ENCODE measurements around the gene MAST4.

DNA sequence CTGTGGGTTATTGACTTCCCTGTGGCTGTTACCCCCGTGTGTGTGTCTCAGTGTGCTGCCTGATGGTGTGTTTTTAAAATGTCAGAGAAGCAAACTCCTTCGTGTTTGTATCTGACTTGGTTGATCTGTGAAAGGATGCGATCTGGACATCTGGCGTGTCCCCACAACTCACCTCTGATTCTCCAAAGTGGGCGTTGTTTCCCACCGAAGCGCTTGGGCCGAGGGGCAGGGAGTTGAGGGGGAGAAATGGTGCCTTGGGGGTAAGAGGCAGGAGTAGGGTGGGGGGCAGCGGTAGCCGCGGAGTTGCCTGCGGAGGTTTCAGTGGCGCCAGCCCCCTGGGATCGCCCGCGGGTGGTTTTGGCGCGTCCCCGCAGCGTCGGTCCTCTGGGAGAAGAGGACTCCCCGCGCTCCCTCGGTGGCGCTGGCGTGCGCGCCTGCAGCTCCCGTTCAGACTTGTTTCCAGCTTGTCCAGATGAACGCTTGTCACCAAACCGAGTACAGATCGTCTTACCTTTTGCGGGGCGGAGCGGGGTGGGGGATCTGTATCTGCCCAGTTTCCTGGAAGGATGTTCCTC lies 1.1 kb downstream of the MAST4 start:
- TF ChIP-seq CTCF (IDR thresholded peaks at IDR 0.05), result no peak
- no peak for TF ChIP-seq TP53 (CRISPR knock-in tag; IDR thresholded peaks at IDR 0.05)

Data from A549 (cell line).